Activated CD4-positive, CD25-positive, alpha-beta regulatory T cell treated with anti-CD3 and anti-CD28 coated beads, Interleukin-2, amount 50 U/mL, for 16 hours (primary cell): ENCODE measurements around the gene MAP2.
"Not testable (repeated sequence)": the region's sequence is repeated elsewhere in the genome, so short reads cannot be mapped to it uniquely, and the experiment has no call there.

Experiments used
- DNase-seq: peaks from one replicate; pipeline ENCODE4 v3.0.0-alpha.2; 2020; ENCODE audit warnings: low read depth, low spot score

Gene MAP2

GRCh38 chr2:209591021-209591420, 167.2 kb downstream of the MAP2 start:
- DNase-seq = no peak

- no peak for DNase-seq
Measured at GRCh38 chr2:209592106-209592505, 168.3 kb downstream of the MAP2 start.

- no peak for DNase-seq
Measured at GRCh38 chr2:209593930-209594329, 170.1 kb downstream of the MAP2 start.

GRCh38 chr2:209596262-209596661, 172.4 kb downstream of the MAP2 start:
- no peak for DNase-seq

- DNase-seq = not testable (repeated sequence)
Measured at GRCh38 chr2:209598227-209598626, 174.4 kb downstream of the MAP2 start.

GRCh38 chr2:209600341-209601171, 176.7 kb downstream of the MAP2 start:
- DNase-seq = no peak

GRCh38 chr2:209601497-209601896, 177.7 kb downstream of the MAP2 start:
- DNase-seq = no peak

GRCh38 chr2:209602259-209602658, 178.4 kb downstream of the MAP2 start:
- no peak for DNase-seq

- DNase-seq = no peak
Measured at GRCh38 chr2:209609531-209609930, 185.7 kb downstream of the MAP2 start.

GRCh38 chr2:209610631-209611030, 186.8 kb downstream of the MAP2 start:
- no peak for DNase-seq

- no peak for DNase-seq
Measured at GRCh38 chr2:209613649-209614305, 189.9 kb downstream of the MAP2 start.

- DNase-seq = no peak
Measured at GRCh38 chr2:209614690-209615369, 191.0 kb downstream of the MAP2 start.

GRCh38 chr2:209619782-209620181, 195.9 kb downstream of the MAP2 start:
- no peak for DNase-seq

- no peak for DNase-seq
Measured at GRCh38 chr2:209624192-209624938, 200.5 kb downstream of the MAP2 start.

GRCh38 chr2:209629597-209629996, 205.8 kb downstream of the MAP2 start:
- no peak for DNase-seq

- no peak for DNase-seq
Measured at GRCh38 chr2:209633911-209634310, 210.1 kb downstream of the MAP2 start.

GRCh38 chr2:209636076-209636475, 212.2 kb downstream of the MAP2 start:
- DNase-seq = no peak

GRCh38 chr2:209637293-209637692, 213.4 kb downstream of the MAP2 start:
- no peak for DNase-seq

GRCh38 chr2:209638346-209638745, 214.5 kb downstream of the MAP2 start:
- no peak for DNase-seq

GRCh38 chr2:209640358-209640757, 216.5 kb downstream of the MAP2 start:
- no peak for DNase-seq

- DNase-seq = no peak
Measured at GRCh38 chr2:209642146-209642820, 218.4 kb downstream of the MAP2 start.
